Hepatocyte (in vitro differentiated cells): ENCODE measurements around the gene LRRC38. TPM values are rescaled to one million over a fixed set of nuclear protein-coding genes. Genes with fewer than 3 reads are reported as not detected.

Experiments used
- DNase-seq: peaks from one replicate; pipeline ENCODE4 v3.0.0-alpha.2; 2016; ENCODE audit warnings: low spot score
- H2AFZ ChIP-seq: fragments of 200-600 bp; sonication (generic); 2 replicates; pipeline ENCODE4 v1.6.0; 2016; ENCODE audit warnings: antibody characterized with exemption, mild to moderate bottlenecking
- H3K27ac ChIP-seq: fragments of 200-600 bp; sonication (generic); 2 replicates; pipeline ENCODE4 v1.5.1; 2016; ENCODE audit warnings: mild to moderate bottlenecking
- H3K27me3 ChIP-seq: fragments of 200-600 bp; sonication (generic); 2 replicates; pipeline ENCODE4 v1.6.1; 2016
- H3K36me3 ChIP-seq: fragments of 200-600 bp; sonication (generic); replicated peaks from 2 replicates; pipeline ENCODE4 v1.5.1; 2016; ENCODE audit warnings: low read depth; ENCODE audit not compliant: insufficient read depth
- H3K4me1 ChIP-seq: fragments of 200-600 bp; sonication (generic); 2 replicates; pipeline ENCODE4 v1.5.1; 2016; ENCODE audit warnings: mild to moderate bottlenecking, moderate library complexity; ENCODE audit not compliant: insufficient read depth
- H3K4me2 ChIP-seq: fragments of 200-600 bp; sonication (generic); 2 replicates; pipeline ENCODE4 v1.6.0; 2016
- H3K4me3 ChIP-seq: fragments of 200-600 bp; sonication (generic); 2 replicates; pipeline ENCODE4 v1.5.1; 2016; ENCODE audit warnings: mild to moderate bottlenecking
- H3K79me2 ChIP-seq: fragments of 200-600 bp; sonication (generic); 2 replicates; pipeline ENCODE4 v1.6.0; 2017; ENCODE audit warnings: mild to moderate bottlenecking
- H3K9me2 ChIP-seq: fragments of 200-600 bp; sonication (generic); replicated peaks from 2 replicates; pipeline ENCODE4 v1.6.0; 2017; ENCODE audit warnings: mild to moderate bottlenecking; ENCODE audit not compliant: insufficient read depth
- H3K9me3 ChIP-seq: fragments of 200-600 bp; sonication (generic); 2 replicates; pipeline ENCODE4 v1.5.1; 2016; ENCODE audit warnings: low read depth, mild to moderate bottlenecking
- H4K20me1 ChIP-seq: fragments of 200-600 bp; sonication (generic); 2 replicates; pipeline ENCODE4 v1.6.0; 2016; ENCODE audit warnings: mild to moderate bottlenecking; ENCODE audit not compliant: insufficient read depth, poor library complexity, severe bottlenecking
- EZH2 ChIP-seq: fragments of 200-600 bp; sonication (generic); IDR thresholded peaks from 2 replicates; pipeline ENCODE4 v1.6.1; 2016; ENCODE audit warnings: antibody characterized with exemption, mild to moderate bottlenecking, borderline replicate concordance
- EZH2phosphoT487 ChIP-seq: fragments of 200-600 bp; sonication (generic); IDR thresholded peaks from one replicate; pipeline ENCODE4 v1.6.1; 2018; ENCODE audit warnings: antibody characterized with exemption, mild to moderate bottlenecking, low read depth, moderate library complexity; ENCODE audit not compliant: unreplicated experiment, severe bottlenecking
- WGBS: methylation state at CpG from one replicate; pipeline ENCODE4 v1.1.6; 2016; ENCODE audit warnings: low lambda C conversion rate; ENCODE audit errors: missing lambda C conversion rate; 5-methylcytosine and 5-hydroxymethylcytosine counted together
- polyA plus RNA-seq: library from polyadenylated mRNA; unstranded; fragments of >200 nt; fragmentation: Nextera tagmentation; extraction: Ambion mirVana; gene quantifications from 2 replicates; pipeline ENCODE4 v1.2.1, GENCODE V29; 2016
- total RNA-seq: library from RNA; depleted of rRNA; stranded (reverse); fragments of >200 nt; gene quantifications from 2 replicates; pipeline ENCODE4 v1.2.3, GENCODE V29; 2014
- TF ChIP-seq, protein P1 (sequence below): fragments of 200-600 bp; sonication (generic); IDR thresholded peaks from 2 replicates; pipeline ENCODE4 v1.5.1; 2016; ENCODE audit warnings: antibody characterized with exemption, mild to moderate bottlenecking; ENCODE audit not compliant: poor library complexity

Gene LRRC38
- total and polyA plus RNA-seq, 2 experiments from 2014 or later, result 3.8 to 26.7 TPM

GRCh38 chr1:13500806-13501205, 13.0 kb downstream of the LRRC38 start:
- H3K9me2 ChIP-seq, result no peaks in the 10 kb centered on the region
- no peak overlapping the region for H3K4me3 ChIP-seq
- 94% methylated on average over 10 of the region's 10 CpGs for WGBS
- DNase-seq, result no peak
- no peak overlapping the region for H3K4me2 ChIP-seq
- TF ChIP-seq, protein P1, sequence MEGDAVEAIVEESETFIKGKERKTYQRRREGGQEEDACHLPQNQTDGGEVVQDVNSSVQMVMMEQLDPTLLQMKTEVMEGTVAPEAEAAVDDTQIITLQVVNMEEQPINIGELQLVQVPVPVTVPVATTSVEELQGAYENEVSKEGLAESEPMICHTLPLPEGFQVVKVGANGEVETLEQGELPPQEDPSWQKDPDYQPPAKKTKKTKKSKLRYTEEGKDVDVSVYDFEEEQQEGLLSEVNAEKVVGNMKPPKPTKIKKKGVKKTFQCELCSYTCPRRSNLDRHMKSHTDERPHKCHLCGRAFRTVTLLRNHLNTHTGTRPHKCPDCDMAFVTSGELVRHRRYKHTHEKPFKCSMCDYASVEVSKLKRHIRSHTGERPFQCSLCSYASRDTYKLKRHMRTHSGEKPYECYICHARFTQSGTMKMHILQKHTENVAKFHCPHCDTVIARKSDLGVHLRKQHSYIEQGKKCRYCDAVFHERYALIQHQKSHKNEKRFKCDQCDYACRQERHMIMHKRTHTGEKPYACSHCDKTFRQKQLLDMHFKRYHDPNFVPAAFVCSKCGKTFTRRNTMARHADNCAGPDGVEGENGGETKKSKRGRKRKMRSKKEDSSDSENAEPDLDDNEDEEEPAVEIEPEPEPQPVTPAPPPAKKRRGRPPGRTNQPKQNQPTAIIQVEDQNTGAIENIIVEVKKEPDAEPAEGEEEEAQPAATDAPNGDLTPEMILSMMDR, result no peak
- TF ChIP-seq EZH2, result no peak
- no peaks in the 10 kb centered on the region for H3K27me3 ChIP-seq
- H3K79me2 ChIP-seq, result no peaks in the 10 kb centered on the region
- peaks cover 5% of the 10 kb centered on the region for H3K4me1 ChIP-seq
- H4K20me1 ChIP-seq, result no peaks in the 10 kb centered on the region
- H3K9me3 ChIP-seq, result no peaks in the 10 kb centered on the region
- H3K27ac ChIP-seq, result no peak overlapping the region
- H3K36me3 ChIP-seq, result no peaks in the 10 kb centered on the region
- no peak overlapping the region for H2AFZ ChIP-seq

DNA sequence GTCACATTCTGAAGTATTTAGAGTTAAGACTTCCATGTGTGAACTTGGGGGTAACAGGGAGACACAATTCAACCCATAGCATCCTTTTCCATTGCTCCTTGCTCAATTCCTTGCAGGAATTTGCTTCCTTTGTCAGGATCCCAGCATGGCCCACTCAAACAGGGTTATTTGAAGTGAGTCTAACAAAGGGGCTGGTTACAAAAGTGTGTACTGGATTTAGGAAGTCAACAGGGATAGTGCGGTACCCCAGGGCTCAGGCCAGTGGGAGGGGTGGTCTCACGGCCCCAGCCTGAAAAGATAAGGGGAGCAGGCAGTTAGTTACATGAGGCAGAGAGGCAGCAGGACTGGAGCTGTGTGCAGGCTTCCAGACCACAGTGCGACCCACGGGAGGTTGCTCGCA, 14.4 kb downstream of the LRRC38 start:
- H3K27ac ChIP-seq, result no peak overlapping the region
- H3K4me2 ChIP-seq, result no peak overlapping the region
- H2AFZ ChIP-seq, result no peak overlapping the region
- H3K79me2 ChIP-seq, result no peaks in the 10 kb centered on the region
- no peak for TF ChIP-seq EZH2
- no peak for TF ChIP-seq EZH2phosphoT487
- TF ChIP-seq, protein P1, result no peak
- no peaks in the 10 kb centered on the region for H3K9me3 ChIP-seq
- no peaks in the 10 kb centered on the region for H3K36me3 ChIP-seq
- H4K20me1 ChIP-seq, result no peaks in the 10 kb centered on the region
- H3K4me1 ChIP-seq, result no peaks in the 10 kb centered on the region
- WGBS, result 89% methylated on average over 5 of the region's 5 CpGs
- no peak for DNase-seq
- no peaks in the 10 kb centered on the region for H3K27me3 ChIP-seq
- no peak overlapping the region for H3K4me3 ChIP-seq
- H3K9me2 ChIP-seq, result no peaks in the 10 kb centered on the region

DNA sequence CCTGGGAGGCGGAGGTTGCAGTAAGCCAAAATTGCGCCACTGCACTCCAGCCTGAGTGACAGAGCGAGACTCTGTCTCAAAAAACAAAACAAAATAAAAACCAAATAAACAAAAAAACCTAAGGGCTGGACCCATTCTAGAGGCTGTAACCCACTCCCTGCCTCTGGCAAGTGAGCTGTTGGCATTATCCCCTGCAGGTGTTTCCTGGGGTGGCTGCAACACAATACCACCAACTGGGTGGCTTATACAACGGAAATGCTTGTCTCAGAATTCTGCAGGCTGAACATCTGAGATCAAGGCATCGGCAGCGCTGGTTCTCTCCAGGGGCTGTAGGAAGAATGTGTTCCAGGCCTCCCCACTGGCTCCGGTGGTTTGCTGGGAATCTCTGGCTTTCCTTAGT, 15.2 kb downstream of the LRRC38 start:
- H3K9me3 ChIP-seq, result no peaks in the 10 kb centered on the region
- whole genome bisulfite sequencing, result 72% methylated on average over 7 of the region's 7 CpGs
- H3K27ac ChIP-seq, result no peak overlapping the region
- H3K4me2 ChIP-seq, result no peak overlapping the region
- H3K4me3 ChIP-seq, result no peak overlapping the region
- no peaks in the 10 kb centered on the region for H3K27me3 ChIP-seq
- no peaks in the 10 kb centered on the region for H4K20me1 ChIP-seq
- no peak for TF ChIP-seq EZH2phosphoT487
- H3K36me3 ChIP-seq, result no peaks in the 10 kb centered on the region
- no peaks in the 10 kb centered on the region for H3K79me2 ChIP-seq
- no peaks in the 10 kb centered on the region for H3K4me1 ChIP-seq
- no peak overlapping the region for H2AFZ ChIP-seq
- no peak for DNase-seq
- H3K9me2 ChIP-seq, result no peaks in the 10 kb centered on the region

GRCh38 chr1:13495186-13495585, 18.6 kb downstream of the LRRC38 start:
- no peaks in the 10 kb centered on the region for H3K27me3 ChIP-seq
- no peak for DNase-seq
- no peaks in the 10 kb centered on the region for H4K20me1 ChIP-seq
- no peaks in the 10 kb centered on the region for H3K79me2 ChIP-seq
- H3K4me3 ChIP-seq, result no peak overlapping the region
- no peaks in the 10 kb centered on the region for H3K9me3 ChIP-seq
- 75% methylated on average over 7 of the region's 7 CpGs for WGBS
- no peak overlapping the region for H3K27ac ChIP-seq
- no peaks in the 10 kb centered on the region for H3K9me2 ChIP-seq
- no peak overlapping the region for H2AFZ ChIP-seq
- no peak overlapping the region for H3K4me2 ChIP-seq
- no peaks in the 10 kb centered on the region for H3K4me1 ChIP-seq
- H3K36me3 ChIP-seq, result no peaks in the 10 kb centered on the region
- TF ChIP-seq EZH2phosphoT487 (no peak), EZH2 (no peak)
- TF ChIP-seq, protein P1, result no peak
